ENCODE measurements around the gene KIAA0825. TPM values are rescaled to one million over a fixed set of nuclear protein-coding genes. Genes with fewer than 3 reads are reported as not detected.

KIAA0825 gene
- total and polyA plus RNA-seq, 2 of the 8 experiments (the other 6 are each of a cell fraction or from before 2014, with no cell fraction given): 0.60 to 1.0 TPM

DNA sequence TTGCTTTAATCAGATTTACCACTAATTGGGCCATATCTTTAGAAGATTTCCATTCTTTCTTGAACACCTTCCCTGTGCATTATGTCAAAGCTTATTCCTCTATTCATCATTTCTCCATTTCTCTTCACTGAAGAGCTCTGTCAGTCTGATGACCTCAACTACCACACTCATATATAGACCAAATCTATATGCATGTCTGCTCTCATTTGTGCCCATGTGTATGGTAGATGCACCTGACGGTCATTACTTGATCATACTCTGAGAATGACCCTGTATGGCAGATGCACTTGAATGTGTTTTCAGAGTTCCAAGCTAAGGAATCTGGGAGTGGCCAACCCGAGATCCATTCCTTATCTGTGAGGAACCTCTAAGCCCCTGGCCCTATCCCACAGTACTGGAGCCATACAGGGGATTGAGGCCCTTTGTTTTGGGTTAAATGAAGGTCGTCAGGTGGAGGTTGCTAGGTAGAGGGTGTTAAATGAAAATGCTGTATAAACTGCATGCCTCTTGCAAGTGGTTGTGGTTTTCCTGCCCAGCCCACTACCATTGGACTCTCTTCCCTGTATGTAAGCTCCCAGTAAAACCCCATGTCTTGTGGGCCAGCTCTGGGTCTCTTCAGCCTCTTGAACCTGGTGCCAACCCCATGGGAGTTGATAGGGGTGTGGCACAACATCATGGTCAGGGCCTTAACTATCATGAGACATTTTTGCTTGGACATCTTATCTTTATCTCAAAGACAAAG is 229.5 kb downstream of the KIAA0825 start:
- Histone ChIP-seq H3K27ac (ENCODE audit: low read depth, low read length) (no peak overlapping the region), H3K9ac (replicated peaks in 1 of 4; ENCODE audit: extremely low read depth in 1 of 4, low read depth in 3 of 4, low read length in 3 of 4) (no peak overlapping the region), H2BK20ac (ENCODE audit: low read length) (no peak overlapping the region), H3K56ac (replicated peaks; ENCODE audit: insufficient read length, low read depth, low read length) (no peak overlapping the region), H2BK12ac (ENCODE audit: low read depth, low read length) (no peak overlapping the region), H3K27me3 (replicated peaks in 1 of 4; ENCODE audit: control insufficient read depth in 3 of 4, extremely low read depth in 1 of 4, insufficient read depth in 3 of 4, low read length in 3 of 4) (no peaks in the 10 kb centered on the region), H3K14ac (ENCODE audit: insufficient read length) (no peak overlapping the region), H4K8ac (ENCODE audit: extremely low read depth, insufficient read depth, low read length) (no peak overlapping the region), H2BK5ac (ENCODE audit: low read depth, low read length) (no peak overlapping the region), H3K18ac (ENCODE audit: extremely low read depth, low read length) (no peak overlapping the region), H3K23me2 (ENCODE audit: low read depth, low read length) (no peaks in the 10 kb centered on the region), H3K4me2 (ENCODE audit: insufficient read depth in 1 of 2, low read depth in 2 of 2, low read length in 2 of 2) (no peak overlapping the region), H3K4me3 (ENCODE audit: extremely low read depth in 1 of 4, insufficient read depth in 2 of 4, low read depth in 3 of 4, low read length in 4 of 4) (no peak overlapping the region), H3K36me3 (ENCODE audit: control insufficient read depth in 2 of 4, insufficient read depth in 4 of 4, low read length in 3 of 4) (no peaks in the 10 kb centered on the region), H3K79me2 (ENCODE audit: control insufficient read depth in 1 of 2, insufficient read depth in 2 of 2, low read length in 2 of 2) (no peaks in the 10 kb centered on the region), H3K4me1 (replicated peaks in 1 of 4; ENCODE audit: control insufficient read depth in 3 of 4, insufficient read depth in 4 of 4, low read length in 3 of 4) (peaks cover 0 to 9% (median 6%) of the 10 kb centered on the region in 4 experiments; a peak in 4 of 7 replicates), H2BK15ac (ENCODE audit: low read length) (no peak overlapping the region), H2AK5ac (ENCODE audit: low read depth, low read length) (no peak overlapping the region), H4K5ac (ENCODE audit: insufficient read length, low read depth, low read length) (no peak overlapping the region), H3K9me3 (ENCODE audit: insufficient read depth in 2 of 2, low read depth in 1 of 2, low read length in 1 of 2) (peaks cover 0 to 5% of the 10 kb centered on the region in 2 experiments; a peak in 3 of 4 replicates), H3K79me1 (ENCODE audit: low read depth, low read length) (no peaks in the 10 kb centered on the region), H4K91ac (replicated peaks; ENCODE audit: insufficient read length, low read length) (no peak overlapping the region), H3K4ac (replicated peaks; ENCODE audit: insufficient read length, low read depth, low read length) (no peak overlapping the region), H2AFZ (ENCODE audit: low read length) (no peak overlapping the region), H2BK120ac (replicated peaks; ENCODE audit: low read depth, low read length) (no peak overlapping the region), H3K23ac (ENCODE audit: insufficient read length) (no peak overlapping the region), H4K20me1 (replicated peaks in 1 of 2; ENCODE audit: control insufficient read depth in 1 of 2, insufficient read depth in 2 of 2, low read length in 2 of 2) (no peaks in the 10 kb centered on the region)
- FAIRE-seq: no peak
- POLR2A ChIA-PET (ENCODE audit: partially characterized antibody): interaction anchor here (1.1 kb wide), 1 partner anchor 34 kb away, joined by 3 read pairs; no protein-coding TSS in a partner anchor
- 96% methylated on average over 3 of the region's 3 CpGs; no CpG with 5 or more reads in 1 of the 2 experiments for WGBS, 2 experiments (ENCODE audit: extremely low coverage in 1 of 2, insufficient coverage in 1 of 2, insufficient read length in 1 of 2, insufficient replicate concordance in 2 of 2, low coverage in 1 of 2, low lambda C conversion rate in 2 of 2, missing lambda C conversion rate in 1 of 2)
- no peak for DNase-seq (ENCODE audit: low read depth in 1 of 2, low spot score in 2 of 2)
- CTCF ChIA-PET (ENCODE audit: partially characterized antibody): no interaction called here
- no peak for TF ChIP-seq RAD21 (IDR thresholded peaks at IDR 0.05 in 1 of 2, conservative IDR thresholded peaks at IDR 0.05 in 1 of 2; ENCODE audit: low read depth in 2 of 2, low read length in 2 of 2)
- no peak for TF ChIP-seq CHD2 (IDR thresholded peaks at IDR 0.05; ENCODE audit: low read length)
- no peak for TF ChIP-seq RBBP5 (IDR thresholded peaks at IDR 0.05; ENCODE audit: borderline replicate concordance, low read depth, low read length)
- no peak for TF ChIP-seq YY1 (IDR thresholded peaks at IDR 0.05; ENCODE audit: low read depth, low read length)
- TF ChIP-seq CHD1 (IDR thresholded peaks at IDR 0.05; ENCODE audit: low read depth, low read length): no peak
- TF ChIP-seq HDAC6 (IDR thresholded peaks at IDR 0.05; ENCODE audit: low read depth, low read length): no peak
- TF ChIP-seq KDM1A (IDR thresholded peaks at IDR 0.05; ENCODE audit: borderline replicate concordance, low read length): no peak
- TF ChIP-seq JUND (IDR thresholded peaks at IDR 0.05; ENCODE audit: low read length): no peak
- TF ChIP-seq SP2 (IDR thresholded peaks at IDR 0.05; ENCODE audit: low read length): no peak
- TF ChIP-seq SUZ12 (IDR thresholded peaks at IDR 0.05; ENCODE audit: low read length): no peak
- no peak for TF ChIP-seq ZNF274 (IDR thresholded peaks at IDR 0.05; ENCODE audit: borderline replicate concordance, extremely low read depth, low read length)
- TF ChIP-seq, protein P1, sequence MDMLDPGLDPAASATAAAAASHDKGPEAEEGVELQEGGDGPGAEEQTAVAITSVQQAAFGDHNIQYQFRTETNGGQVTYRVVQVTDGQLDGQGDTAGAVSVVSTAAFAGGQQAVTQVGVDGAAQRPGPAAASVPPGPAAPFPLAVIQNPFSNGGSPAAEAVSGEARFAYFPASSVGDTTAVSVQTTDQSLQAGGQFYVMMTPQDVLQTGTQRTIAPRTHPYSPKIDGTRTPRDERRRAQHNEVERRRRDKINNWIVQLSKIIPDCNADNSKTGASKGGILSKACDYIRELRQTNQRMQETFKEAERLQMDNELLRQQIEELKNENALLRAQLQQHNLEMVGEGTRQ (IDR thresholded peaks at IDR 0.05; ENCODE audit: low read length): no peak
